GM18505 (cell line): ENCODE measurements around the gene AKIRIN1.
"Not testable (repeated sequence)": the region's sequence is repeated elsewhere in the genome, so short reads cannot be mapped to it uniquely, and the experiment has no call there.

Source experiments
- ATAC-seq: cut with Tn5 transposase; IDR thresholded peaks from one replicate; pipeline ENCODE4 v1.9.1; 2021; ENCODE audit not compliant: unreplicated experiment
- POLR2A ChIP-seq: IDR thresholded peaks from 4 replicates; pipeline ENCODE4 v1.6.1; 2011; ENCODE audit warnings: borderline replicate concordance; ENCODE audit not compliant: insufficient read depth, insufficient read length; ENCODE audit errors: extremely low read depth

The AKIRIN1 gene

DNA sequence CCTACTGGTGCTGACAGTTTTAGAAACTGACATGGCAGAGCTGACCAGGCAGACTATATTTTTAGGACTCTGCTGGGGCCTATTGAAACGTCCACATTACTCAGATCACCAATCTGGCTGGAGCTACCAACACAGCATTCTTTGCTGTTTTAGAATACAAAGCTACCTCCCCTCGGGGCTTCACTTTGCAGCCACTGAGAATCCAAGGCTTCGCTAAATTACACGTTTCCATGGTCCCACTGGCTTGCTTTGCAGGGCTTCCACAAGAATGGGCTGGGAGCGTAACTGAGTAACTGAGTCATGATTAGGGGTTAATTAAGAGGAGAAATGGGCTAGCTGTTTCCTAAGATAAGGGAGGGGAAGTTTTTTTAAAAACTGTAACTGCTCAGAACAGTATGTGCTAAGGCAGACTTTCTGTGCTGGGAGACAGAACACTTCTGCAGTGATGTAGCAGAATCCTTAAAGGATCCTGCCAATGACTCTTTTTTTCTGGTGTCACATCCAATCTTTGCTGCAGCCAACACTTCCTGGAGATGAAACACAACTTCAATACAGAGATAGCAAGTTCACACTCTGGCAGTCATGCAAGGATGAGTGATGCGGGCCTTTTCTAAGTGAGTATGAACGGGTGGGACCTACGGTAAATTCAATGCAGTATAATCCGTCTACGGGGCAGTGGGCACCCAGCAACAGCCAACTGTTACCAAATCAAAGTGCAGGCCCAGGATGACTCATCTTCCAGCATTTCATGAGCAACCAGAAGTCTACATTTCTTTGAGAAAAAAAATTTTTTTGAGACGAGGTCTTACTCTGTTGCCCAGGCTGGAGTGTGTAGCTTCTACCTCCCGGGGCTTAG, 56.5 kb downstream of the AKIRIN1 start:
- no peak for ATAC-seq
- no peak for TF ChIP-seq POLR2A

- TF ChIP-seq POLR2A = no peak
- ATAC-seq = no peak
Measured at GRCh38 chr1:39048745-39049370, 57.8 kb downstream of the AKIRIN1 start.

- no peak for TF ChIP-seq POLR2A
- ATAC-seq = no peak
Measured at GRCh38 chr1:39050001-39050400, 58.9 kb downstream of the AKIRIN1 start.

GRCh38 chr1:39051193-39051850, 60.2 kb downstream of the AKIRIN1 start:
- not testable (repeated sequence) for ATAC-seq

- no peak for ATAC-seq
- no peak for TF ChIP-seq POLR2A
Measured at GRCh38 chr1:39051956-39052355, 60.9 kb downstream of the AKIRIN1 start.

DNA sequence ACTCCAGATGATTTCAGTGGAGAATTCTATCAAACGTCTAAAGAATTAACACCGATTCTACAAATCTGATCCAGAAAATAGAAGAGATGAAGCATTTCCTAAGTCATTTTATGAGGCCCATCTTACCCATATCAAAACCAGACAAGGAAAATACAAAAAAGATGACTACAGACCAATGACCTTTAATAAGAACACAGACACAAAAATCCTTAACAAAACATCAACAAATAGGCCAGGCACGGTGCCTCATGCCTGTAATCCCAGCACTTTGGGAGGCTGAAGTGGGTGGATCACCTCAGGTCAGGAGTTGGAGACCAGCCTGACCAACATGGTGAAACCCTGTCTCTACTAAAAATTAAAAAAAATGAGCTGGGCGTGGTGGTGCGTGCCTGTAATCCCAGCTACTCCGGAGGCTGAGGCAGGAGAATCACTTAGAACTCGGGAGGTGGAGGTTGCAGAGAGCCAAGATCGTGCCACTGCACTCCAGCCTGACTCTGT, 64.2 kb downstream of the AKIRIN1 start:
- ATAC-seq = not testable (repeated sequence)
